Measurements from ENCODE around the gene EVL.

Gene EVL

GRCh38 chr14:100132161-100132902 is 67.1 kb downstream of the EVL start:
- DNase-seq, result no peak

GRCh38 chr14:100132903-100133510 is 67.8 kb downstream of the EVL start:
- DNase-seq, result no peak

- no peak for DNase-seq
Measured at GRCh38 chr14:100134586-100134985, 69.4 kb downstream of the EVL start.

GRCh38 chr14:100135073-100135472 is 69.9 kb downstream of the EVL start:
- DNase-seq, result no peak

- no peak for DNase-seq
Measured at GRCh38 chr14:100135784-100136183, 70.6 kb downstream of the EVL start.

- no peak for DNase-seq
Measured at GRCh38 chr14:100137173-100137572, 72.0 kb downstream of the EVL start.

GRCh38 chr14:100138082-100138787 is 73.0 kb downstream of the EVL start:
- DNase-seq, result no peak

- DNase-seq, result no peak
Measured at GRCh38 chr14:100138955-100139354, 73.7 kb downstream of the EVL start.

GRCh38 chr14:100140452-100141078 is 75.3 kb downstream of the EVL start:
- DNase-seq, result no peak

- DNase-seq, result no peak
Measured at GRCh38 chr14:100141098-100141497, 75.9 kb downstream of the EVL start.

GRCh38 chr14:100142073-100143040 is 77.1 kb downstream of the EVL start:
- no peak for DNase-seq

- no peak for DNase-seq
Measured at GRCh38 chr14:100143523-100143922, 78.3 kb downstream of the EVL start.

- no peak for DNase-seq
Measured at GRCh38 chr14:100143934-100144333, 78.7 kb downstream of the EVL start.

GRCh38 chr14:100144645-100144995 is 79.4 kb downstream of the EVL start:
- no peak for DNase-seq

GRCh38 chr14:100144996-100145646 is 79.9 kb downstream of the EVL start:
- DNase-seq, result no peak

- DNase-seq, result no peak
Measured at GRCh38 chr14:100145682-100146464, 80.7 kb downstream of the EVL start.

GRCh38 chr14:100146531-100147091 is 81.4 kb downstream of the EVL start:
- DNase-seq, result no peak

GRCh38 chr14:100147181-100147631 is 82.0 kb downstream of the EVL start:
- no peak for DNase-seq

GRCh38 chr14:100147691-100148464 is 82.7 kb downstream of the EVL start:
- DNase-seq, result no peak

Measured in NCI-H1930 (cell line).